ENCODE data around the gene CHAT. TPM values are rescaled to one million over a fixed set of nuclear protein-coding genes. Genes with fewer than 3 reads are reported as not detected.

The CHAT gene
- total and polyA plus RNA-seq, 2 of the 13 experiments (the other 11 are each of a cell fraction or from before 2014, with no cell fraction given): not detected

- no peak for TF ChIP-seq HNF1A (IDR thresholded peaks at IDR 0.05; ENCODE audit: low read depth)
- no peak for TF ChIP-seq HNF1A (CRISPR knock-in tag; IDR thresholded peaks at IDR 0.05; ENCODE audit: borderline replicate concordance)
- no peak for TF ChIP-seq SYNCRIP (IDR thresholded peaks at IDR 0.05; ENCODE audit: insufficient read depth, low read depth, low read length)
- TF ChIP-seq HNF1B (CRISPR knock-in tag; IDR thresholded peaks at IDR 0.05): 0 out of 2 replicates have a peak, but pooled peaks have one; percentile 14
Observed at GRCh38 chr10:49592726-49593563, 20.9 kb upstream of the CHAT start (continued).

DNA sequence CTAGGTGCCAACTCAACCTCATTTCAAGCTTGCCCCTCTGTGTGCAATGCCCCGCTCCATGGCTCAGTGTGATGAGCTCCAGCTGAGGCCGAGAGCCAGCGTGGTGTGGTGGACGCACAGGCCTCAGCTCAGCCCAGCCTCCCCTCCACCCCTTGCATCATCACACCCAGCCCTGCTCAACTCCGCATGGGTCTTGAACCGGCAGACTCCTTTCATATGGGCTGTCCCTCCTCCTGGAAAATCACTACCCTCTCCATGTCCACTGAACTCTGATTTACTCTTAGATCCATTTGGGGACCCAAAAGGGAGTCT is 20.3 kb upstream of the CHAT start:
- no peak overlapping the region for H2AFZ ChIP-seq (ENCODE audit: low read length)
- in situ Hi-C loops (cut with HindIII; ENCODE audit: extremely low pct_ligation_motif_present, low pct_unique_long_range_greater_than_20kb) (loop anchor here (10.0 to 25.0 kb wide), 2 partner anchors 171 to 619 kb away; partner anchors contain the start of gene OGDHL), intact Hi-C loops (cut with micrococcal nuclease; ENCODE audit: unreplicated experiment) (loop anchor here (2.0 to 5.0 kb wide), 3 partner anchors 169 to 631 kb away; partner anchors contain the start of gene OGDHL)
- 54% methylated on average over 3 of the region's 6 CpGs for WGBS (ENCODE audit: low lambda C conversion rate)
- no peak overlapping the region for H3K4me2 ChIP-seq (ENCODE audit: low read depth, low read length)
- no peak overlapping the region for H3K4me3 ChIP-seq (replicated peaks in 1 of 3; ENCODE audit: insufficient read depth in 1 of 3, low read depth in 2 of 3, low read length in 3 of 3)
- H3K9me3 ChIP-seq (ENCODE audit: low read length): no peaks in the 10 kb centered on the region
- ATAC-seq (0 out of 3 replicates have a peak, but pooled peaks have one; percentile 8), DNase-seq (ENCODE audit: low spot score) (no peak), FAIRE-seq (no peak)
- H4K20me1 ChIP-seq (ENCODE audit: insufficient read depth, low read length): no peaks in the 10 kb centered on the region
- no peaks in the 10 kb centered on the region for H3K79me2 ChIP-seq (ENCODE audit: insufficient read depth, low read length)
- BruUV-seq (replicated peaks): no TSS peak
- ChIA-PET POLR2A (no interaction called here), CTCF (ENCODE audit: low intra/inter-chr PET ratio, low total read pairs) (interaction anchor here (2.4 kb wide), 1 partner anchor 630 kb away, joined by 7 read pairs; no protein-coding TSS in a partner anchor)
- no peak overlapping the region for H3K27ac ChIP-seq (ENCODE audit: extremely low read length, insufficient read depth, low read length)
- no peak overlapping the region for H3K9ac ChIP-seq (ENCODE audit: insufficient read depth, low read depth, low read length)
- peaks cover 0 to 13% of the 10 kb centered on the region in 2 experiments; a peak in 2 of 5 replicates for H3K27me3 ChIP-seq (ENCODE audit: control insufficient read depth in 1 of 2, insufficient read depth in 2 of 2, low read length in 2 of 2)
- H3K36me3 ChIP-seq (replicated peaks in 1 of 2; ENCODE audit: control insufficient read depth in 1 of 2, insufficient read depth in 2 of 2, low read length in 2 of 2): no peaks in the 10 kb centered on the region
- peaks cover 12% of the 10 kb centered on the region; the same call in 1 of the 2 replicates for H3K4me1 ChIP-seq (ENCODE audit: insufficient read depth, low read length)
- TF ChIP-seq ZNF362 (CRISPR knock-in tag; IDR thresholded peaks at IDR 0.05; ENCODE audit: borderline replicate concordance) (no peak), ZNF263 (CRISPR knock-in tag; IDR thresholded peaks at IDR 0.05) (no peak)
- TF ChIP-seq, protein P1, sequence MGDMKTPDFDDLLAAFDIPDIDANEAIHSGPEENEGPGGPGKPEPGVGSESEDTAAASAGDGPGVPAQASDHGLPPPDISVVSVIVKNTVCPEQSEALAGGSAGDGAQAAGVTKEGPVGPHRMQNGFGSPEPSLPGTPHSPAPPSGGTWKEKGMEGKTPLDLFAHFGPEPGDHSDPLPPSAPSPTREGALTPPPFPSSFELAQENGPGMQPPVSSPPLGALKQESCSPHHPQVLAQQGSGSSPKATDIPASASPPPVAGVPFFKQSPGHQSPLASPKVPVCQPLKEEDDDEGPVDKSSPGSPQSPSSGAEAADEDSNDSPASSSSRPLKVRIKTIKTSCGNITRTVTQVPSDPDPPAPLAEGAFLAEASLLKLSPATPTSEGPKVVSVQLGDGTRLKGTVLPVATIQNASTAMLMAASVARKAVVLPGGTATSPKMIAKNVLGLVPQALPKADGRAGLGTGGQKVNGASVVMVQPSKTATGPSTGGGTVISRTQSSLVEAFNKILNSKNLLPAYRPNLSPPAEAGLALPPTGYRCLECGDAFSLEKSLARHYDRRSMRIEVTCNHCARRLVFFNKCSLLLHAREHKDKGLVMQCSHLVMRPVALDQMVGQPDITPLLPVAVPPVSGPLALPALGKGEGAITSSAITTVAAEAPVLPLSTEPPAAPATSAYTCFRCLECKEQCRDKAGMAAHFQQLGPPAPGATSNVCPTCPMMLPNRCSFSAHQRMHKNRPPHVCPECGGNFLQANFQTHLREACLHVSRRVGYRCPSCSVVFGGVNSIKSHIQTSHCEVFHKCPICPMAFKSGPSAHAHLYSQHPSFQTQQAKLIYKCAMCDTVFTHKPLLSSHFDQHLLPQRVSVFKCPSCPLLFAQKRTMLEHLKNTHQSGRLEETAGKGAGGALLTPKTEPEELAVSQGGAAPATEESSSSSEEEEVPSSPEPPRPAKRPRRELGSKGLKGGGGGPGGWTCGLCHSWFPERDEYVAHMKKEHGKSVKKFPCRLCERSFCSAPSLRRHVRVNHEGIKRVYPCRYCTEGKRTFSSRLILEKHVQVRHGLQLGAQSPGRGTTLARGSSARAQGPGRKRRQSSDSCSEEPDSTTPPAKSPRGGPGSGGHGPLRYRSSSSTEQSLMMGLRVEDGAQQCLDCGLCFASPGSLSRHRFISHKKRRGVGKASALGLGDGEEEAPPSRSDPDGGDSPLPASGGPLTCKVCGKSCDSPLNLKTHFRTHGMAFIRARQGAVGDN (CRISPR knock-in tag; IDR thresholded peaks at IDR 0.05): no peak

Measured in HepG2 (cell line).